ENCODE results near the gene MMUT. TPM values are rescaled to one million over a fixed set of nuclear protein-coding genes. Genes with fewer than 3 reads are reported as not detected.
"Not testable (repeated sequence)": the region's sequence is repeated elsewhere in the genome, so short reads cannot be mapped to it uniquely, and the experiment has no call there.

MMUT gene
- total RNA-seq, result 10 to 100 TPM; 25.8 to 34.3 (median 28.3) TPM
- polyA plus RNA-seq, result 19.8 TPM
- long read RNA-seq, donor 1, transcript MUT-201 (13 exons, 3,749 nt), result major isoform, 170 of 204 reads
- long read RNA-seq, donor 1, partial matches to known transcripts, result 5 of 204 reads
- long read RNA-seq, donor 1, other reads (novel, unspliced or antisense), result 29 of 204 reads
- long read RNA-seq, donor 2, transcript MUT-201 (13 exons, 3,749 nt), result major isoform, 44 of 54 reads
- long read RNA-seq, donor 2, partial matches to known transcripts, result 1 of 54 reads
- long read RNA-seq, donor 2, other reads (novel, unspliced or antisense), result 9 of 54 reads
- long read RNA-seq, donor 3, transcript MUT-201 (13 exons, 3,749 nt), result major isoform, 180 of 268 reads
- long read RNA-seq, donor 3, partial matches to known transcripts, result 15 of 268 reads
- long read RNA-seq, donor 3, other reads (novel, unspliced or antisense), result 73 of 268 reads
- long read RNA-seq, donor 4, transcript MUT-201 (13 exons, 3,749 nt), result major isoform, 62 of 80 reads
- long read RNA-seq, donor 4, partial matches to known transcripts, result 4 of 80 reads
- long read RNA-seq, donor 4, other reads (novel, unspliced or antisense), result 14 of 80 reads

DNA sequence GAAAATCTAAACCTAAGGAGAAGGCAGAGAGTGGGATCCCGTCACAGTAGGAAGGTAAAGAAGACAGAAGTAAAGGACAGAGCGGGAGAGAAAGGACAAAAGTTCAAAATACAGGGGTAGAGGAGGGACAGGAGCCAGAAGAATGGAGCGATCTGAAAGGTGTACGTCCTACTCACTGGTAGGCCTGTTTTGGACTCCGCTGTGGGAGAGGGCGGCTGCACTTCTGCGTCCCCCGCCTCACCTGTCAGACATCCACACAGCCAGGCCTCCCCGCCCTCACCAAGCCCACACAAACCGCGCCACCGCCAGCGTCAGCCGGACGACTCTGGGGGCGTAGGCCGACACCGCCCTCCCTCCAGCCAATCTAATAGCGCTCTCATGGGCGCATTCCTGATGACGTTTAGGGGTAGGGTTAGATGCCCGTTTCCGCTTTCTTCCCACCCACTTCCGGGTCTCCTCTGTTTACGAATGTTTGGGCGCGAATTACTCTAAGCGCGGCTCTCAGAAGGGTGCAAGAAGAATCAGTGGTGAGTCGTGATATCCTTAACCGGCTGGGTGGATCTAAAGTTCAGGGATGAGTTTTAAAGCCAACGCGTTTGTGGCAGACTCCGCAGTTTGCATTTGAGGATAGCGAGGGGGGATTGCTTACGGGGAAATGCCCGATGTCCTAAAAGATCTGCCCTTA is at the start of gene MMUT, which contains the start of gene CENPQ:
Gene MMUT (minus strand): TSS at position 327 of the 685 bp plus-strand sequence. CDS start 3,787 bp downstream, outside the sequence.
Gene CENPQ (plus strand): TSS at position 444 of the 685 bp plus-strand sequence. CDS start 6,807 bp downstream, outside the sequence.
- peak; percentile 100 for ATAC-seq
- peak; percentile 92 to 96 (median 96) for DNase-seq
- intact Hi-C loops (cut with DNase I), result no loop called here
- Histone ChIP-seq H3K4me3 (ENCODE audit: low read length) (peak within 1 kb of the TSS; percentile 89), H3K4me1 (ENCODE audit: control insufficient read depth, insufficient read depth, low read length) (no peaks in the 10 kb centered on the region), H3K27ac (ENCODE audit: low read length) (peak within 1 kb of the TSS; percentile 90), H3K27me3 (ENCODE audit: control insufficient read depth, insufficient read depth) (no peaks in the 10 kb centered on the region), H3K9me3 (ENCODE audit: control insufficient read depth, low read length) (no peaks in the 10 kb centered on the region)
- WGBS, result under 1% methylated on average over 37 of the region's 37 CpGs

- 72% methylated on average over 3 of the region's 3 CpGs for WGBS
- H3K4me1 ChIP-seq (ENCODE audit: control insufficient read depth, insufficient read depth, low read length), result no peaks in the 10 kb centered on the region
- no peak overlapping the region for H3K27ac ChIP-seq (ENCODE audit: low read length)
- no peak overlapping the region for H3K4me3 ChIP-seq (ENCODE audit: low read length)
- no peaks in the 10 kb centered on the region for H3K9me3 ChIP-seq (ENCODE audit: control insufficient read depth, low read length)
- H3K27me3 ChIP-seq (ENCODE audit: control insufficient read depth, insufficient read depth), result no peaks in the 10 kb centered on the region
- DNase-seq, result no peak
- intact Hi-C loops (cut with DNase I), result no loop called here
- ATAC-seq, result no peak
Observed at GRCh38 chr6:49509342-49509741, 46.3 kb upstream of the MMUT start.

- intact Hi-C loops (cut with DNase I), result no loop called here
- no peak for DNase-seq
- H3K27ac ChIP-seq (ENCODE audit: low read length), result no peak overlapping the region
- no peaks in the 10 kb centered on the region for H3K27me3 ChIP-seq (ENCODE audit: control insufficient read depth, insufficient read depth)
- no peak for ATAC-seq
- no peaks in the 10 kb centered on the region for H3K4me1 ChIP-seq (ENCODE audit: control insufficient read depth, insufficient read depth, low read length)
- no peaks in the 10 kb centered on the region for H3K9me3 ChIP-seq (ENCODE audit: control insufficient read depth, low read length)
- no peak overlapping the region for H3K4me3 ChIP-seq (ENCODE audit: low read length)
- 79% methylated on average over 5 of the region's 5 CpGs for WGBS
Observed at GRCh38 chr6:49506569-49507111, 43.6 kb upstream of the MMUT start.

- DNase-seq (no peak), ATAC-seq (no peak)
- H3K4me3 ChIP-seq (ENCODE audit: low read length), result no peak overlapping the region
- intact Hi-C loops (cut with DNase I), result no loop called here
- 76% methylated on average over 5 of the region's 5 CpGs for WGBS
- H3K27me3 ChIP-seq (ENCODE audit: control insufficient read depth, insufficient read depth), result no peaks in the 10 kb centered on the region
- H3K9me3 ChIP-seq (ENCODE audit: control insufficient read depth, low read length), result no peaks in the 10 kb centered on the region
- H3K4me1 ChIP-seq (ENCODE audit: control insufficient read depth, insufficient read depth, low read length), result no peaks in the 10 kb centered on the region
- H3K27ac ChIP-seq (ENCODE audit: low read length), result no peak overlapping the region
Observed at GRCh38 chr6:49504666-49505065, 41.6 kb upstream of the MMUT start.

GRCh38 chr6:49499623-49500022 is 36.6 kb upstream of the MMUT start, which contains the start of gene GLYATL3:
Gene GLYATL3 (plus strand): TSS chr6:49499923. CDS start chr6:49511991, 12,068 bp downstream.
- ATAC-seq, result no peak
- no peak within 1 kb of the TSS for H3K27ac ChIP-seq (ENCODE audit: low read length)
- no peaks in the 10 kb centered on the region for H3K9me3 ChIP-seq (ENCODE audit: control insufficient read depth, low read length)
- intact Hi-C loops (cut with DNase I), result no loop called here
- no peak for DNase-seq
- no peaks in the 10 kb centered on the region for H3K4me1 ChIP-seq (ENCODE audit: control insufficient read depth, insufficient read depth, low read length)
- H3K27me3 ChIP-seq (ENCODE audit: control insufficient read depth, insufficient read depth), result no peaks in the 10 kb centered on the region
- H3K4me3 ChIP-seq (ENCODE audit: low read length), result no peak within 1 kb of the TSS
- 40% methylated on average over 2 of the region's 2 CpGs for WGBS

- no peaks in the 10 kb centered on the region for H3K27me3 ChIP-seq (ENCODE audit: control insufficient read depth, insufficient read depth)
- ATAC-seq (no peak), DNase-seq (no peak)
- H3K4me1 ChIP-seq (ENCODE audit: control insufficient read depth, insufficient read depth, low read length), result no peaks in the 10 kb centered on the region
- WGBS, result 86% methylated on average over 1 of the region's 1 CpG
- no peak overlapping the region for H3K27ac ChIP-seq (ENCODE audit: low read length)
- intact Hi-C loops (cut with DNase I), result no loop called here
- H3K4me3 ChIP-seq (ENCODE audit: low read length), result no peak overlapping the region
- H3K9me3 ChIP-seq (ENCODE audit: control insufficient read depth, low read length), result no peaks in the 10 kb centered on the region
Observed at GRCh38 chr6:49499126-49499525, 36.1 kb upstream of the MMUT start.

GRCh38 chr6:49497304-49497703 is 34.3 kb upstream of the MMUT start:
- no peaks in the 10 kb centered on the region for H3K4me1 ChIP-seq (ENCODE audit: control insufficient read depth, insufficient read depth, low read length)
- ATAC-seq (no peak), DNase-seq (no peak)
- intact Hi-C loops (cut with DNase I), result no loop called here
- no peak overlapping the region for H3K4me3 ChIP-seq (ENCODE audit: low read length)
- no peaks in the 10 kb centered on the region for H3K9me3 ChIP-seq (ENCODE audit: control insufficient read depth, low read length)
- WGBS, result 88% methylated on average over 3 of the region's 3 CpGs
- H3K27me3 ChIP-seq (ENCODE audit: control insufficient read depth, insufficient read depth), result no peaks in the 10 kb centered on the region
- no peak overlapping the region for H3K27ac ChIP-seq (ENCODE audit: low read length)

DNA sequence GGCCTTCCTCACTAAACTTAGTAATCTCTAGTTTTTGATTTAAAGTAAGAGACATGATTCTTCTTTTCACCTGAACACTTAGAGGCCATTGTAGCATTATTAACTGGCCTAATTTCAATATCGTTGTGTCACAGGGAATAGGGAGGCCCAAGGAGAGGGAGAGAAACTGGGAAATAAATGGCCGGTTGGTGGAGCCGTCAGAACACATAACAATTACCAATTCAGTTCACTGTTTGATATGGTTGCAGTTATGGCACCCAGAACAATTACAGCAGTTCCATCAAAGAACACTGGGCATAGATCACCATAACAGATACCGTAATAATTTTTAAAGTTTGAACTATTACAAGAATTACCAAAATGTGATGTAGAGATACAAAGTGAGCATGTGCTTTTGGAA is 27.6 kb upstream of the MMUT start:
- Histone ChIP-seq H3K4me3 (ENCODE audit: low read length) (no peak overlapping the region), H3K4me1 (ENCODE audit: control insufficient read depth, insufficient read depth, low read length) (no peaks in the 10 kb centered on the region), H3K27ac (ENCODE audit: low read length) (no peak overlapping the region), H3K27me3 (ENCODE audit: control insufficient read depth, insufficient read depth) (no peaks in the 10 kb centered on the region), H3K9me3 (ENCODE audit: control insufficient read depth, low read length) (no peaks in the 10 kb centered on the region)
- DNase-seq, result no peak
- intact Hi-C loops (cut with DNase I), result no loop called here
- WGBS, result 96% methylated on average over 4 of the region's 4 CpGs
- ATAC-seq, result no peak

DNA sequence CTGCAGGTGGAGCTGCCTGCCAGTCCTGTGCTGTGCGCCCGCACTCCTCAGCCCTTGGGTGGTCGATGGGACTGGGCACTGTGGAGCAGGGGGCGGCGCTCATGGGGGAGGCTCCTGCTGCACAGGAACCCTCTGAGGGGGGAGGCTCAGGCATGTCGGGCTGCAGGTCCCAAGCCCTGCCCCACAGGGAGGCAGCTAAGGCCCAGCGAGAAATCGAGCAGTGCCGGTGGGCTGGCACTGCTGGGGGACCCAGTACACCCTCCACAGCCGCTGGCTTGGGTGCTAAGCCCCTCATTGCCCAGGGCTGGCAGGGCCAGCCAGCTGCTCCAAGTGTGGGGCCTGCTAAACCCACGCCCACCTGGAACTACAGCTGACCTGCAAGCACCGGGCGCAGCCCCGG is 20.3 kb upstream of the MMUT start:
- intact Hi-C loops (cut with DNase I); H3K4me3 ChIP-seq (ENCODE audit: low read length); H3K4me1 ChIP-seq (ENCODE audit: control insufficient read depth, insufficient read depth, low read length); H3K9me3 ChIP-seq (ENCODE audit: control insufficient read depth, low read length); H3K27ac ChIP-seq (ENCODE audit: low read length); ATAC-seq; H3K27me3 ChIP-seq (ENCODE audit: control insufficient read depth, insufficient read depth): not testable (repeated sequence)
- peak in 1 of 3 donors; percentile 26 for DNase-seq
- whole genome bisulfite sequencing, result 96% methylated on average over 14 of the region's 14 CpGs

GRCh38 chr6:49481846-49482245 is 18.8 kb upstream of the MMUT start:
- H3K4me1 ChIP-seq (ENCODE audit: control insufficient read depth, insufficient read depth, low read length); H3K9me3 ChIP-seq (ENCODE audit: control insufficient read depth, low read length); ATAC-seq; H3K4me3 ChIP-seq (ENCODE audit: low read length); H3K27me3 ChIP-seq (ENCODE audit: control insufficient read depth, insufficient read depth); H3K27ac ChIP-seq (ENCODE audit: low read length); intact Hi-C loops (cut with DNase I): not testable (repeated sequence)
- DNase-seq, result peak in 1 of 3 donors; percentile 25
- 96% methylated on average over 22 of the region's 22 CpGs for WGBS

All from right cardiac atrium (tissue), 5 donors.